GM12878 (cell line): ENCODE data around the gene RET. TPM values are rescaled to one million over a fixed set of nuclear protein-coding genes. Genes with fewer than 3 reads are reported as not detected.

Experiments used
- ATAC-seq: fragments of 200-7000 bp; cut with Tn5 transposase; 3 replicates; pipeline ENCODE4 v1.9.1; 2020; ENCODE audit warnings: mild to moderate bottlenecking, moderate library complexity
- BruUV-seq: library from RNA; stranded (reverse); fragments of 400-500 nt; replicated peaks from 2 replicates; lab custom pipeline; 2021; lab: Mats Ljungman, UMichigan
- CTCF ChIA-PET: fragments of 300-600 bp; sonication (Branson Sonifier 250); formaldehyde crosslinking; extraction: SDS; loops from one replicate; lab custom pipeline; 2021; ENCODE audit warnings: inconsistent platforms; lab: Yijun Ruan, JAX
- POLR2A ChIA-PET: fragments of 350-600 bp; formaldehyde crosslinking; extraction: SDS; loops from one replicate; lab custom pipeline; 2021; ENCODE audit warnings: inconsistent platforms; lab: Charles Lee
- RAD21 ChIA-PET: fragments of 300-600 bp; sonication (Branson Sonifier 250); formaldehyde crosslinking; loops from one replicate; lab custom pipeline; 2023; ENCODE audit warnings: antibody characterized with exemption; ENCODE audit not compliant: unreplicated experiment; lab: Charles Lee
- SMC1A ChIA-PET: fragments of 300-600 bp; sonication (Branson Sonifier 250); formaldehyde crosslinking; loops from one replicate; lab custom pipeline; 2023; ENCODE audit not compliant: unreplicated experiment, uncharacterized antibody; lab: Charles Lee
- DNase-seq: peaks from one replicate; pipeline ENCODE4 v3.0.0-alpha.2; 2011; ENCODE audit warnings: low read depth, low spot score
- FAIRE-seq: peaks from 3 replicates; lab custom pipeline; 2011; peaks lifted over from hg19 to GRCh38; lab: Jason Lieb, UNC
- H2AFZ ChIP-seq: 2 replicates; pipeline ENCODE4 v1.6.0; 2011; ENCODE audit warnings: low read depth, low read length, control low read depth; ENCODE audit not compliant: control insufficient read depth
- H3K27ac ChIP-seq: 2 replicates; pipeline ENCODE4 v1.5.1; 2011; ENCODE audit warnings: control low read depth; ENCODE audit not compliant: control insufficient read depth, insufficient read depth
- H3K27me3 ChIP-seq, 2 experiments: replicated peaks in 1 of 2; 2 replicates each; pipeline versions ENCODE4 v1.6.0 to v1.6.1; 2011; ENCODE audit warnings: low read length in 1 of 2; ENCODE audit not compliant: control insufficient read depth in 2 of 2, insufficient read depth in 2 of 2
- H3K36me3 ChIP-seq, 2 experiments: 2 replicates each; pipeline ENCODE4 v1.5.1; 2011; ENCODE audit warnings: low read length in 1 of 2; ENCODE audit not compliant: control insufficient read depth in 2 of 2, insufficient read depth in 2 of 2
- H3K4me1 ChIP-seq: 2 replicates; pipeline ENCODE4 v1.6.1; 2011; ENCODE audit warnings: mild to moderate bottlenecking, low read length, moderate library complexity, mixed read lengths; ENCODE audit not compliant: control insufficient read depth, insufficient read depth
- H3K4me2 ChIP-seq: 2 replicates; pipeline ENCODE4 v1.6.0; 2011; ENCODE audit warnings: control low read depth; ENCODE audit not compliant: control insufficient read depth, insufficient read depth
- H3K4me3 ChIP-seq: fragments of 200-600 bp; sonication (generic); 2 replicates; pipeline ENCODE4 v1.5.1; 2016
- H3K79me2 ChIP-seq: 2 replicates; pipeline ENCODE4 v1.6.0; 2011; ENCODE audit warnings: low read length; ENCODE audit not compliant: control insufficient read depth, insufficient read depth
- H3K9ac ChIP-seq: 2 replicates; pipeline ENCODE4 v1.8.0; 2011; ENCODE audit warnings: low read length, control low read depth, mixed read lengths; ENCODE audit not compliant: control insufficient read depth, insufficient read depth
- H3K9me3 ChIP-seq: replicated peaks from 3 replicates; pipeline ENCODE4 v1.5.1; 2011; ENCODE audit warnings: mild to moderate bottlenecking, low read length; ENCODE audit not compliant: control insufficient read depth, insufficient read depth
- H4K20me1 ChIP-seq: 2 replicates; pipeline ENCODE4 v1.6.0; 2011; ENCODE audit not compliant: control insufficient read depth, insufficient read depth
- BACH1 ChIP-seq: fragments of 450-650 bp; IDR thresholded peaks from 2 replicates; pipeline ENCODE4 v1.6.1; 2017; ENCODE audit warnings: mild to moderate bottlenecking, borderline replicate concordance
- BCL11A ChIP-seq: IDR thresholded peaks from 2 replicates; pipeline ENCODE4 v1.6.1; 2011; ENCODE audit warnings: low read depth, low read length
- BMI1 ChIP-seq: fragments of 450-650 bp; IDR thresholded peaks from 2 replicates; pipeline ENCODE4 v1.6.1; 2016; ENCODE audit warnings: mild to moderate bottlenecking, moderate library complexity, borderline replicate concordance
- EGR1 ChIP-seq, 2 experiments: IDR thresholded peaks; 1 replicate in 1 of 2; 2 replicates in 1 of 2; pipeline ENCODE4 v1.6.1; 2011 to 2012; ENCODE audit warnings: low read depth in 2 of 2, low read length in 2 of 2, borderline replicate concordance in 1 of 2, mild to moderate bottlenecking in 1 of 2, moderate library complexity in 1 of 2
- ETV6 ChIP-seq, 2 experiments: fragments of 450-650 bp in 1 of 2; IDR thresholded peaks in 1 of 2; conservative IDR thresholded peaks in 1 of 2; 2 replicates each; pipeline ENCODE4 v1.6.1; 2014; ENCODE audit warnings: antibody characterized with exemption in 1 of 2, borderline replicate concordance in 1 of 2, low read depth in 1 of 2, mild to moderate bottlenecking in 1 of 2, moderate library complexity in 1 of 2
- JUNB ChIP-seq: IDR thresholded peaks from 2 replicates; pipeline ENCODE4 v1.6.1; 2016; ENCODE audit warnings: antibody characterized with exemption, mild to moderate bottlenecking
- LARP7 ChIP-seq: fragments of 450-650 bp; IDR thresholded peaks from 2 replicates; pipeline ENCODE4 v1.6.1; 2017; ENCODE audit warnings: mild to moderate bottlenecking
- MEF2B ChIP-seq: fragments of 450-650 bp; IDR thresholded peaks from 2 replicates; pipeline ENCODE4 v1.6.1; 2018; ENCODE audit warnings: mild to moderate bottlenecking, moderate library complexity; ENCODE audit not compliant: partially characterized antibody, poor library complexity, severe bottlenecking
- MXI1 ChIP-seq: fragments of 150-350 bp; IDR thresholded peaks from 2 replicates; pipeline ENCODE4 v1.6.1; 2011; ENCODE audit warnings: low read depth, mild to moderate bottlenecking, inconsistent platforms, low read length, improper control_type of control experiment
- NFXL1 ChIP-seq: fragments of 450-650 bp; IDR thresholded peaks from 2 replicates; pipeline ENCODE4 v1.6.1; 2017; ENCODE audit warnings: antibody characterized with exemption, mild to moderate bottlenecking, borderline replicate concordance
- NFYA ChIP-seq: IDR thresholded peaks from 2 replicates; pipeline ENCODE4 v1.6.1; 2011; ENCODE audit warnings: low read depth, mild to moderate bottlenecking, low read length, improper control_type of control experiment, borderline replicate concordance
- POLR2A ChIP-seq: IDR thresholded peaks from 2 replicates; pipeline ENCODE4 v1.6.1; 2011; ENCODE audit warnings: low read depth, mild to moderate bottlenecking, low read length
- RELA ChIP-seq: fragments of 450-650 bp; IDR thresholded peaks from 2 replicates; pipeline ENCODE4 v1.8.0; 2014; ENCODE audit warnings: borderline replicate concordance; ENCODE audit not compliant: partially characterized antibody
- SIX5 ChIP-seq: IDR thresholded peaks from 2 replicates; pipeline ENCODE4 v1.6.1; 2011; ENCODE audit warnings: mild to moderate bottlenecking, low read depth, low read length, moderate library complexity; ENCODE audit not compliant: severe bottlenecking
- SMC3 ChIP-seq: IDR thresholded peaks from 2 replicates; pipeline ENCODE4 v1.6.1; 2011; ENCODE audit warnings: low read length, improper control_type of control experiment, borderline replicate concordance
- YY1 ChIP-seq: IDR thresholded peaks from 2 replicates; pipeline ENCODE4 v1.6.1; 2011; ENCODE audit warnings: low read depth, mild to moderate bottlenecking, low read length
- ZNF24 ChIP-seq: fragments of 450-650 bp; IDR thresholded peaks from 2 replicates; pipeline ENCODE4 v1.6.1; 2017; ENCODE audit warnings: antibody characterized with exemption, mild to moderate bottlenecking
- WGBS: methylation state at CpG from one replicate; pipeline ENCODE4 v1.1.6; 2016; ENCODE audit warnings: low lambda C conversion rate; ENCODE audit not compliant: insufficient replicate concordance, insufficient coverage; ENCODE audit errors: missing lambda C conversion rate; 5-methylcytosine and 5-hydroxymethylcytosine counted together
- in situ Hi-C: fragments of 300-500 bp; cut with MboI; formaldehyde crosslinking; loops from 9 replicates; pipeline ENCODE4 v1.14.3; 2018; ENCODE audit warnings: mixed read lengths
- intact Hi-C: fragments of 100-400 bp; cut with micrococcal nuclease; formaldehyde crosslinking; loops from one replicate; pipeline ENCODE4 v1.14.2; 2022; ENCODE audit not compliant: unreplicated experiment
- polyA plus RNA-seq, 11 experiments: library from polyadenylated mRNA; depleted of rRNA in 4 of 11; unstranded in 6 of 11; stranded (reverse) in 5 of 11; fragments of >200 nt; fragmentation: Nextera tagmentation in 4 of 11; fragmentation: Illumina TruSeq in 1 of 11; extraction: Ambion mirVana in 4 of 11; extraction: Trizol in 1 of 11; gene quantifications; 1 replicate in 1 of 11; 2 replicates in 10 of 11; pipeline versions ENCODE4 v1.2.1 to v1.2.3, GENCODE V29; 2011 to 2016; ENCODE audit warnings: inconsistent platforms in 2 of 11, missing spikeins in 2 of 11, low read depth in 1 of 11
- total RNA-seq, 4 experiments: library from RNA; depleted of rRNA in 3 of 4; stranded (reverse); fragments of >200 nt in 3 of 4; fragmentation: Illumina TruSeq in 1 of 4; extraction: Trizol in 1 of 4; gene quantifications; 2 replicates each; pipeline versions ENCODE4 v1.2.1 to v1.2.3, GENCODE V29; 2013 to 2021
- TF ChIP-seq, protein P1 (sequence below): fragments of 450-650 bp; IDR thresholded peaks from 2 replicates; pipeline ENCODE4 v1.6.1; 2014; ENCODE audit warnings: mild to moderate bottlenecking
- TF ChIP-seq, protein P2 (sequence below): IDR thresholded peaks from 2 replicates; pipeline ENCODE4 v1.6.1; 2012; ENCODE audit warnings: low read depth, low read length, improper control_type of control experiment

Gene RET
- total and polyA plus RNA-seq, 10 of the 15 experiments (the other 5 are each of a cell fraction or from before 2014, with no cell fraction given): not detected

GRCh38 chr10:43078175-43078985, 1.5 kb downstream of the RET start:
- no TSS peak for BruUV-seq
- Histone ChIP-seq H3K4me1 (no peaks in the 10 kb centered on the region), H3K4me3 (no peak overlapping the region), H4K20me1 (no peaks in the 10 kb centered on the region), H3K36me3 (no peaks in the 10 kb centered on the region), H3K27ac (no peak overlapping the region), H3K79me2 (no peaks in the 10 kb centered on the region), H2AFZ (no peak overlapping the region), H3K9ac (no peak overlapping the region), H3K9me3 (no peaks in the 10 kb centered on the region)
- RAD21 ChIA-PET: no interaction called here
- SMC1A ChIA-PET: no interaction called here
- DNase-seq: no peak
- POLR2A ChIA-PET: no interaction called here
- no peak for ATAC-seq
- in situ Hi-C loops: no loop called here
- FAIRE-seq: no peak
- CTCF ChIA-PET: no interaction called here
- TF ChIP-seq JUNB: no peak
- TF ChIP-seq POLR2A: no peak
- no peak for TF ChIP-seq LARP7
- TF ChIP-seq BCL11A: no peak
- TF ChIP-seq, protein P1, sequence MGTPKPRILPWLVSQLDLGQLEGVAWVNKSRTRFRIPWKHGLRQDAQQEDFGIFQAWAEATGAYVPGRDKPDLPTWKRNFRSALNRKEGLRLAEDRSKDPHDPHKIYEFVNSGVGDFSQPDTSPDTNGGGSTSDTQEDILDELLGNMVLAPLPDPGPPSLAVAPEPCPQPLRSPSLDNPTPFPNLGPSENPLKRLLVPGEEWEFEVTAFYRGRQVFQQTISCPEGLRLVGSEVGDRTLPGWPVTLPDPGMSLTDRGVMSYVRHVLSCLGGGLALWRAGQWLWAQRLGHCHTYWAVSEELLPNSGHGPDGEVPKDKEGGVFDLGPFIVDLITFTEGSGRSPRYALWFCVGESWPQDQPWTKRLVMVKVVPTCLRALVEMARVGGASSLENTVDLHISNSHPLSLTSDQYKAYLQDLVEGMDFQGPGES: no peak
- TF ChIP-seq BMI1: no peak
- TF ChIP-seq SMC3: no peak
- no peak for TF ChIP-seq ETV6 (conservative IDR thresholded peaks at IDR 0.05 in 1 of 2, IDR thresholded peaks at IDR 0.05 in 1 of 2; ENCODE audit: borderline replicate concordance in 1 of 2, low read depth in 1 of 2)
- TF ChIP-seq MEF2B: no peak
- no peak for TF ChIP-seq ZNF24
- no peak for TF ChIP-seq EGR1 (IDR thresholded peaks at IDR 0.05; ENCODE audit: borderline replicate concordance in 1 of 2, low read depth in 2 of 2, low read length in 2 of 2)
- no peak for TF ChIP-seq SIX5
- no peak for TF ChIP-seq NFYA
- TF ChIP-seq, protein P2, sequence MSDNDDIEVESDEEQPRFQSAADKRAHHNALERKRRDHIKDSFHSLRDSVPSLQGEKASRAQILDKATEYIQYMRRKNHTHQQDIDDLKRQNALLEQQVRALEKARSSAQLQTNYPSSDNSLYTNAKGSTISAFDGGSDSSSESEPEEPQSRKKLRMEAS: no peak
- TF ChIP-seq NFXL1: no peak
- TF ChIP-seq MXI1: no peak
- no peak for TF ChIP-seq BACH1
- no peak for TF ChIP-seq RELA
- TF ChIP-seq YY1: no peak
- TF ChIP-seq, all 136 proteins: peak for 0
- 26% methylated on average over 14 of the region's 14 CpGs for WGBS
- Histone ChIP-seq H3K27me3 (peaks cover 0 to 9% of the 10 kb centered on the region in 2 experiments; a peak in 2 of 4 replicates), H3K4me2 (no peak overlapping the region)
- intact Hi-C loops: no loop called here
